Measurements from ENCODE around the gene CDCA7.

DNA sequence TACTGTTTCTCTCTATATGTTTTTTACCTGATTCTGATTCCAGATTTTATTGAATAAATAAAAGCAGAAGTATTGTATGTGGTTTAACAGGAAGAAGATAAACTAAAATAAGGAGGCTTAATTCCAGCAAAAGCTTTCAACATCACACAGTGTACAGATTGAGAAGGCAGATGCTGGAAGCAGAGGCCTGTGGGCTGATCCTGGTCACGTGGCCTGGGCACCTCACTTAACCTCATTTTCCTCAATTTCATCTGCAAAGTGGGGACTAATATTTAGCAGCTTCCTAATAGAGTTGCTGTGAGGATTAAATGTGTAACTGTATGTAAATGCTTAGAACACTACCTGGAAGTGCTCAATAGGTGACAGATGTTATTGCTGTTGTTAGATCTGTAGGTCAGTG lies 58.0 kb downstream of the CDCA7 start:
- TF ChIP-seq, protein P1, sequence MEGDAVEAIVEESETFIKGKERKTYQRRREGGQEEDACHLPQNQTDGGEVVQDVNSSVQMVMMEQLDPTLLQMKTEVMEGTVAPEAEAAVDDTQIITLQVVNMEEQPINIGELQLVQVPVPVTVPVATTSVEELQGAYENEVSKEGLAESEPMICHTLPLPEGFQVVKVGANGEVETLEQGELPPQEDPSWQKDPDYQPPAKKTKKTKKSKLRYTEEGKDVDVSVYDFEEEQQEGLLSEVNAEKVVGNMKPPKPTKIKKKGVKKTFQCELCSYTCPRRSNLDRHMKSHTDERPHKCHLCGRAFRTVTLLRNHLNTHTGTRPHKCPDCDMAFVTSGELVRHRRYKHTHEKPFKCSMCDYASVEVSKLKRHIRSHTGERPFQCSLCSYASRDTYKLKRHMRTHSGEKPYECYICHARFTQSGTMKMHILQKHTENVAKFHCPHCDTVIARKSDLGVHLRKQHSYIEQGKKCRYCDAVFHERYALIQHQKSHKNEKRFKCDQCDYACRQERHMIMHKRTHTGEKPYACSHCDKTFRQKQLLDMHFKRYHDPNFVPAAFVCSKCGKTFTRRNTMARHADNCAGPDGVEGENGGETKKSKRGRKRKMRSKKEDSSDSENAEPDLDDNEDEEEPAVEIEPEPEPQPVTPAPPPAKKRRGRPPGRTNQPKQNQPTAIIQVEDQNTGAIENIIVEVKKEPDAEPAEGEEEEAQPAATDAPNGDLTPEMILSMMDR (IDR thresholded peaks at IDR 0.05), result no peak
- TF ChIP-seq ZFX (IDR thresholded peaks at IDR 0.05; ENCODE audit: borderline replicate concordance), result no peak

Data from 22Rv1 (cell line).